Lower leg skin (tissue), 3 donors: ENCODE results near the gene PLEKHB1.

Experiments
- POLR2A ChIP-seq, 2 donors: fragments of 450-650 bp; IDR thresholded peaks; one replicate each; pipeline ENCODE4 v1.6.1; 2016 to 2017; ENCODE audit warnings: antibody characterized with exemption in 2 of 2, mild to moderate bottlenecking in 1 of 2, moderate library complexity in 1 of 2
- TF ChIP-seq, protein P1 (sequence below), 3 donors: fragments of 450-650 bp; IDR thresholded peaks; one replicate each; pipeline ENCODE4 v1.5.1; 2016; ENCODE audit warnings: antibody characterized with exemption in 3 of 3, mild to moderate bottlenecking in 3 of 3, moderate library complexity in 2 of 3

DNA sequence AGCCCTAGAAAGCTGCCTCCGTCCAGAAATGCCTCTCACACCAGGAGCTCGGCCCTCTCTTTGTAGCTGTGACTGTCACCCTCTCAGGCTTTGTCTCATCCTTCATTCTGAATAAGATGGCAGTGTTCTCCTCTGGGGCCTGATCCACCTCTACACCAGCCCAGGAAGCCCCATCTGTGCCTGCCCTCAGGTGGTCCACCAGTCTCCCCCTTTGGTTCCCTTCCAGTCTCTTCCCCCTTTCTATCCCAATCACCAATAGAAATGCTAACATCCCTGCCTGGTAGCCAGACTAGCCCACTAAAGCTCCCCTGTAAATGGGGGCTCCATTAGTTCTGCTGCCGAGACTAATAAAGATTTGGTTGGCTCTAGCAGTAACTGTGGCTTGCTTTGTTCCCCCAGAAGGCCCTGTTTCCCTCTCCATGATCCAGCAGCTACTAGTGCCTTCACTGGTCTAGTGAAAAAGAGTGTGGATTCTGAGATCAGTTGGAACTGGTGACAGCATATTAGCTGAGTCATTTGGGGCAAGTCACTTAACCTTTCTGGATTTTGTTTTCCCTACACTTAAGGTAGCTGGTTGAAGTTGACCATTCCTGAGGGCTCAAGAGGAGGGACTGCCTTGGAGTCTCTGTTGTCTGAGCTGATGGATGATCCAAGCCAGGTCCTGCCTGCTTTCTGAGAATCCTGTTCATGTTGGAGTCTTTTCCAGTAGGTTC, 16.2 kb downstream of the PLEKHB1 start:
- TF ChIP-seq, protein P1, sequence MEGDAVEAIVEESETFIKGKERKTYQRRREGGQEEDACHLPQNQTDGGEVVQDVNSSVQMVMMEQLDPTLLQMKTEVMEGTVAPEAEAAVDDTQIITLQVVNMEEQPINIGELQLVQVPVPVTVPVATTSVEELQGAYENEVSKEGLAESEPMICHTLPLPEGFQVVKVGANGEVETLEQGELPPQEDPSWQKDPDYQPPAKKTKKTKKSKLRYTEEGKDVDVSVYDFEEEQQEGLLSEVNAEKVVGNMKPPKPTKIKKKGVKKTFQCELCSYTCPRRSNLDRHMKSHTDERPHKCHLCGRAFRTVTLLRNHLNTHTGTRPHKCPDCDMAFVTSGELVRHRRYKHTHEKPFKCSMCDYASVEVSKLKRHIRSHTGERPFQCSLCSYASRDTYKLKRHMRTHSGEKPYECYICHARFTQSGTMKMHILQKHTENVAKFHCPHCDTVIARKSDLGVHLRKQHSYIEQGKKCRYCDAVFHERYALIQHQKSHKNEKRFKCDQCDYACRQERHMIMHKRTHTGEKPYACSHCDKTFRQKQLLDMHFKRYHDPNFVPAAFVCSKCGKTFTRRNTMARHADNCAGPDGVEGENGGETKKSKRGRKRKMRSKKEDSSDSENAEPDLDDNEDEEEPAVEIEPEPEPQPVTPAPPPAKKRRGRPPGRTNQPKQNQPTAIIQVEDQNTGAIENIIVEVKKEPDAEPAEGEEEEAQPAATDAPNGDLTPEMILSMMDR (IDR thresholded peaks at IDR 0.05) = no peak
- TF ChIP-seq POLR2A (IDR thresholded peaks at IDR 0.05) = no peak
